GM03348 (cell line): Measurements from ENCODE around the gene DAB1.
A peak's percentile ranks its signal among the peaks of the same experiment; 100 is the strongest.

Experiments used
- DNase-seq: peaks from one replicate; pipeline ENCODE4 v3.0.0; 2012; ENCODE audit warnings: low spot score

The DAB1 gene

GRCh38 chr1:57423656-57424211 is at the start of gene DAB1:
DAB1 (minus strand) TSS chr1:57424060; CDS start chr1:57291030, 133,030 bp downstream.
- DNase-seq = peak; percentile 77

- DNase-seq = peak; percentile 23
These were observed 49.6 kb upstream of the DAB1 start for GRCh38 chr1:57473448-57473847.

- no peak for DNase-seq
These were observed 48.1 kb upstream of the DAB1 start for GRCh38 chr1:57471995-57472394.

- peak; percentile 44 for DNase-seq
These were observed 46.2 kb upstream of the DAB1 start for GRCh38 chr1:57470036-57470435.

GRCh38 chr1:57468641-57469523 is 45.0 kb upstream of the DAB1 start:
- DNase-seq = peak; percentile 55

- DNase-seq = no peak
These were observed 44.0 kb upstream of the DAB1 start for GRCh38 chr1:57467830-57468229.

- DNase-seq = no peak
These were observed 40.9 kb upstream of the DAB1 start for GRCh38 chr1:57464756-57465155.

GRCh38 chr1:57463343-57463742 is 39.5 kb upstream of the DAB1 start:
- no peak for DNase-seq

- DNase-seq = no peak
These were observed 37.5 kb upstream of the DAB1 start for GRCh38 chr1:57461405-57461804.

GRCh38 chr1:57451516-57451915 is 27.7 kb upstream of the DAB1 start:
- no peak for DNase-seq

GRCh38 chr1:57450981-57451380 is 27.1 kb upstream of the DAB1 start:
- DNase-seq = no peak

- DNase-seq = no peak
These were observed 23.7 kb upstream of the DAB1 start for GRCh38 chr1:57447551-57447950.

GRCh38 chr1:57443004-57443403 is 19.1 kb upstream of the DAB1 start:
- DNase-seq = no peak

- DNase-seq = no peak
These were observed 16.2 kb upstream of the DAB1 start for GRCh38 chr1:57440096-57440495.

- DNase-seq = no peak
These were observed 7.5 kb upstream of the DAB1 start for GRCh38 chr1:57431400-57431799.

- DNase-seq = peak; percentile 88
These were observed 569 bp upstream of the DAB1 start for GRCh38 chr1:57424231-57425027.

- DNase-seq = peak; percentile 42
These were observed 665 bp downstream of the DAB1 start for GRCh38 chr1:57423135-57423655.

GRCh38 chr1:57422271-57423134 is 1.4 kb downstream of the DAB1 start:
- peak; percentile 71 for DNase-seq

- DNase-seq = no peak
These were observed 2.1 kb downstream of the DAB1 start for GRCh38 chr1:57421806-57422205.

- peak; percentile 13 for DNase-seq
These were observed 2.7 kb downstream of the DAB1 start for GRCh38 chr1:57420981-57421785.

- no peak for DNase-seq
These were observed 4.9 kb downstream of the DAB1 start for GRCh38 chr1:57418971-57419370.
